ENCODE measurements around the gene CEP70.
"Not testable (repeated sequence)": the region's sequence is repeated elsewhere in the genome, so short reads cannot be mapped to it uniquely, and the experiment has no call there.

CEP70 gene

GRCh38 chr3:138509586-138509985 lies 84.5 kb downstream of the CEP70 start:
- Histone ChIP-seq H3K27ac (ENCODE audit: low read depth, low read length) (no peak overlapping the region), H3K4me3 (ENCODE audit: low read depth, low read length) (no peak overlapping the region), H3K9ac (ENCODE audit: low read length) (no peak overlapping the region), H3K27me3 (ENCODE audit: control insufficient read depth, insufficient read depth, low read length) (no peaks in the 10 kb centered on the region), H3K4me1 (ENCODE audit: control insufficient read depth, insufficient read depth, low read length) (peaks cover 12% of the 10 kb centered on the region; the same call in 1 of the 2 replicates), H3K36me3 (ENCODE audit: control insufficient read depth, insufficient read depth, low read length) (no peaks in the 10 kb centered on the region; the same call in 1 of the 2 replicates), H3K9me3 (ENCODE audit: control insufficient read depth, insufficient read depth, low read depth, low read length) (no peaks in the 10 kb centered on the region)

GRCh38 chr3:138507524-138507923 lies 86.5 kb downstream of the CEP70 start:
- Histone ChIP-seq H3K9ac (ENCODE audit: low read length) (no peak overlapping the region), H3K9me3 (ENCODE audit: control insufficient read depth, insufficient read depth, low read depth, low read length) (no peaks in the 10 kb centered on the region), H3K27ac (ENCODE audit: low read depth, low read length) (no peak overlapping the region), H3K36me3 (ENCODE audit: control insufficient read depth, insufficient read depth, low read length) (no peaks in the 10 kb centered on the region; the same call in 1 of the 2 replicates), H3K4me3 (ENCODE audit: low read depth, low read length) (no peak overlapping the region), H3K27me3 (ENCODE audit: control insufficient read depth, insufficient read depth, low read length) (no peaks in the 10 kb centered on the region), H3K4me1 (ENCODE audit: control insufficient read depth, insufficient read depth, low read length) (peaks cover 12% of the 10 kb centered on the region; the same call in 1 of the 2 replicates)

GRCh38 chr3:138498991-138499390 lies 95.1 kb downstream of the CEP70 start:
- H3K9me3 ChIP-seq (ENCODE audit: control insufficient read depth, insufficient read depth, low read depth, low read length) = no peaks in the 10 kb centered on the region
- peaks cover 5% of the 10 kb centered on the region; the same call in 1 of the 2 replicates for H3K36me3 ChIP-seq (ENCODE audit: control insufficient read depth, insufficient read depth, low read length)
- H3K27ac ChIP-seq (ENCODE audit: low read depth, low read length) = no peak overlapping the region
- no peak overlapping the region for H3K4me3 ChIP-seq (ENCODE audit: low read depth, low read length)
- H3K9ac ChIP-seq (ENCODE audit: low read length) = no peak overlapping the region
- no peaks in the 10 kb centered on the region for H3K27me3 ChIP-seq (ENCODE audit: control insufficient read depth, insufficient read depth, low read length)
- peaks cover 9% of the 10 kb centered on the region for H3K4me1 ChIP-seq (ENCODE audit: control insufficient read depth, insufficient read depth, low read length)

- Histone ChIP-seq H3K27ac (ENCODE audit: low read depth, low read length) (no peak overlapping the region), H3K9ac (ENCODE audit: low read length) (no peak overlapping the region), H3K36me3 (ENCODE audit: control insufficient read depth, insufficient read depth, low read length) (peaks cover 15% of the 10 kb centered on the region), H3K27me3 (ENCODE audit: control insufficient read depth, insufficient read depth, low read length) (no peaks in the 10 kb centered on the region), H3K4me1 (ENCODE audit: control insufficient read depth, insufficient read depth, low read length) (peaks cover 9% of the 10 kb centered on the region), H3K4me3 (ENCODE audit: low read depth, low read length) (no peak overlapping the region), H3K9me3 (ENCODE audit: control insufficient read depth, insufficient read depth, low read depth, low read length) (no peaks in the 10 kb centered on the region)
Observed at GRCh38 chr3:138497851-138498250, 96.2 kb downstream of the CEP70 start.

- Histone ChIP-seq H3K9ac (ENCODE audit: low read length) (no peak overlapping the region), H3K4me1 (ENCODE audit: control insufficient read depth, insufficient read depth, low read length) (peaks cover 9% of the 10 kb centered on the region), H3K4me3 (ENCODE audit: low read depth, low read length) (no peak overlapping the region)
Observed at GRCh38 chr3:138497021-138497420, 97.0 kb downstream of the CEP70 start.

GRCh38 chr3:138496436-138496835 lies 97.6 kb downstream of the CEP70 start:
- Histone ChIP-seq H3K27me3 (ENCODE audit: control insufficient read depth, insufficient read depth, low read length) (no peaks in the 10 kb centered on the region), H3K9me3 (ENCODE audit: control insufficient read depth, insufficient read depth, low read depth, low read length) (no peaks in the 10 kb centered on the region)

More at GRCh38 chr3:138497021-138497420, 97.0 kb downstream of the CEP70 start:
- Histone ChIP-seq H3K27ac (ENCODE audit: low read depth, low read length) (no peak overlapping the region), H3K9me3 (ENCODE audit: control insufficient read depth, insufficient read depth, low read depth, low read length) (no peaks in the 10 kb centered on the region), H3K36me3 (ENCODE audit: control insufficient read depth, insufficient read depth, low read length) (peaks cover 16% of the 10 kb centered on the region), H3K27me3 (ENCODE audit: control insufficient read depth, insufficient read depth, low read length) (no peaks in the 10 kb centered on the region)

GRCh38 chr3:138495638-138496037 lies 98.4 kb downstream of the CEP70 start:
- not testable (repeated sequence) for H3K4me1 ChIP-seq (ENCODE audit: control insufficient read depth, insufficient read depth, low read length); H3K27ac ChIP-seq (ENCODE audit: low read depth, low read length)

More at GRCh38 chr3:138496436-138496835, 97.6 kb downstream of the CEP70 start:
- Histone ChIP-seq H3K4me1 (ENCODE audit: control insufficient read depth, insufficient read depth, low read length) (peaks cover 9% of the 10 kb centered on the region), H3K36me3 (ENCODE audit: control insufficient read depth, insufficient read depth, low read length) (peaks cover 18% of the 10 kb centered on the region), H3K9ac (ENCODE audit: low read length) (no peak overlapping the region), H3K27ac (ENCODE audit: low read depth, low read length) (no peak overlapping the region), H3K4me3 (ENCODE audit: low read depth, low read length) (no peak overlapping the region)

GRCh38 chr3:138494607-138494929 lies 99.5 kb downstream of the CEP70 start:
- Histone ChIP-seq H3K9ac (ENCODE audit: low read length) (no peak overlapping the region), H3K27ac (ENCODE audit: low read depth, low read length) (no peak overlapping the region), H3K36me3 (ENCODE audit: control insufficient read depth, insufficient read depth, low read length) (peaks cover 17% of the 10 kb centered on the region), H3K27me3 (ENCODE audit: control insufficient read depth, insufficient read depth, low read length) (no peaks in the 10 kb centered on the region), H3K9me3 (ENCODE audit: control insufficient read depth, insufficient read depth, low read depth, low read length) (peaks cover 8% of the 10 kb centered on the region), H3K4me1 (ENCODE audit: control insufficient read depth, insufficient read depth, low read length) (peaks cover 9% of the 10 kb centered on the region), H3K4me3 (ENCODE audit: low read depth, low read length) (no peak overlapping the region)

More at GRCh38 chr3:138495638-138496037, 98.4 kb downstream of the CEP70 start:
- H3K27me3 ChIP-seq (ENCODE audit: control insufficient read depth, insufficient read depth, low read length); H3K9me3 ChIP-seq (ENCODE audit: control insufficient read depth, insufficient read depth, low read depth, low read length); H3K9ac ChIP-seq (ENCODE audit: low read length); H3K4me3 ChIP-seq (ENCODE audit: low read depth, low read length): not testable (repeated sequence)
- H3K36me3 ChIP-seq (ENCODE audit: control insufficient read depth, insufficient read depth, low read length) = peaks cover 18% of the 10 kb centered on the region

- Histone ChIP-seq H3K9me3 (ENCODE audit: control insufficient read depth, insufficient read depth, low read depth, low read length) (peaks cover 14% of the 10 kb centered on the region), H3K27me3 (ENCODE audit: control insufficient read depth, insufficient read depth, low read length) (no peaks in the 10 kb centered on the region), H3K36me3 (ENCODE audit: control insufficient read depth, insufficient read depth, low read length) (peaks cover 14% of the 10 kb centered on the region), H3K27ac (ENCODE audit: low read depth, low read length) (no peak overlapping the region), H3K9ac (ENCODE audit: low read length) (no peak overlapping the region), H3K4me3 (ENCODE audit: low read depth, low read length) (no peak overlapping the region), H3K4me1 (ENCODE audit: control insufficient read depth, insufficient read depth, low read length) (peaks cover 9% of the 10 kb centered on the region)
Observed at GRCh38 chr3:138493804-138494606, 100.1 kb downstream of the CEP70 start.

GRCh38 chr3:138492980-138493675 lies 100.9 kb downstream of the CEP70 start:
- Histone ChIP-seq H3K4me1 (ENCODE audit: control insufficient read depth, insufficient read depth, low read length) (peaks cover 9% of the 10 kb centered on the region), H3K27me3 (ENCODE audit: control insufficient read depth, insufficient read depth, low read length) (no peaks in the 10 kb centered on the region), H3K4me3 (ENCODE audit: low read depth, low read length) (no peak overlapping the region), H3K9ac (ENCODE audit: low read length) (no peak overlapping the region), H3K27ac (ENCODE audit: low read depth, low read length) (no peak overlapping the region), H3K9me3 (ENCODE audit: control insufficient read depth, insufficient read depth, low read depth, low read length) (peaks cover 19% of the 10 kb centered on the region), H3K36me3 (ENCODE audit: control insufficient read depth, insufficient read depth, low read length) (peaks cover 14% of the 10 kb centered on the region)

GRCh38 chr3:138491971-138492370 lies 102.1 kb downstream of the CEP70 start:
- Histone ChIP-seq H3K27ac (ENCODE audit: low read depth, low read length) (no peak overlapping the region), H3K4me3 (ENCODE audit: low read depth, low read length) (no peak overlapping the region), H3K9me3 (ENCODE audit: control insufficient read depth, insufficient read depth, low read depth, low read length) (peaks cover 31% of the 10 kb centered on the region), H3K27me3 (ENCODE audit: control insufficient read depth, insufficient read depth, low read length) (no peaks in the 10 kb centered on the region), H3K4me1 (ENCODE audit: control insufficient read depth, insufficient read depth, low read length) (peaks cover 8% of the 10 kb centered on the region), H3K36me3 (ENCODE audit: control insufficient read depth, insufficient read depth, low read length) (peaks cover 14% of the 10 kb centered on the region), H3K9ac (ENCODE audit: low read length) (no peak overlapping the region)
